ENCODE data around the gene SAA1.
"Not testable (repeated sequence)": the region's sequence is repeated elsewhere in the genome, so short reads cannot be mapped to it uniquely, and the experiment has no call there.

The SAA1 gene

DNA sequence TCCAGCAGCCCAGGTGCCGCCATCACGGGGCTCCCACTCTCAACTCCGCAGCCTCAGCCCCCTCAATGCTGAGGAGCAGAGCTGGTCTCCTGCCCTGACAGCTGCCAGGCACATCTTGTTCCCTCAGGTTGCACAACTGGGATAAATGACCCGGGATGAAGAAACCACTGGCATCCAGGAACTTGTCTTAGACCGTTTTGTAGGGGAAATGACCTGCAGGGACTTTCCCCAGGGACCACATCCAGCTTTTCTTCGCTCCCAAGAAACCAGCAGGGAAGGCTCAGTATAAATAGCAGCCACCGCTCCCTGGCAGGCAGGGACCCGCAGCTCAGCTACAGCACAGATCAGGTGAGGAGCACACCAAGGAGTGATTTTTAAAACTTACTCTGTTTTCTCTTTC lies at the start of gene SAA1:
Gene SAA1, plus strand, starts transcription at position 316 of the 400 bp plus-strand sequence. CDS start 624 bp downstream, outside the sequence.
- DNase-seq = no peak

DNA sequence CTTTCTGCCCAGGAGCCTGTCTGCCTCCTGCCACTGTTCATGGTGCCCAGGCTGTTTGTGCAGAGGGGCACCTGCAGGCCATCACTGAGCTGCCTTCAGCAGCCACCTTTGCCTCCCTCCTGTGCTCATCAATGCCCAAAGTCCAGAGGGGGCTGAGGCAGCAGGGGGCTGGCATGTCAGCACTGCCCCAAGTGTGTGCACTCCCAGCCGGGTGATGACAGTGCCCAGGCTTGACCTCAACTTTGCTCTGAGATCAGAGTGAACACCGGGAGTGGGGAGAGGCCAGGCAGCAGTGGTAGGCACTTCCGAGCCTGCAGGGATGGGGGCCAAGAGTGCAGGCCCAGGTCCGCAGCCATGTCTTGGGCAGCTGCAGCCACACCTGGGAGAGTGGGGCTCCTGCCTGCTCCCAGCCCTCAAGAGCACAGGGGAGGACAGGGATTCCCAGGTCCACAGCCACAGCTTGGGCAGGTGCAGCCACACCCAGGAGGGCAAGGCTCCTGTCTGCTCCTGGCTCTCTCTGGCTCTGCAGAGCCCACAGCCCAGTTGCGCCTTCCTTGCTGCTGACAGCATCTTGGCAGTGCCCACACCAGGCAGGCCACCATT lies 44.7 kb upstream of the SAA1 start:
- no peak for DNase-seq

DNA sequence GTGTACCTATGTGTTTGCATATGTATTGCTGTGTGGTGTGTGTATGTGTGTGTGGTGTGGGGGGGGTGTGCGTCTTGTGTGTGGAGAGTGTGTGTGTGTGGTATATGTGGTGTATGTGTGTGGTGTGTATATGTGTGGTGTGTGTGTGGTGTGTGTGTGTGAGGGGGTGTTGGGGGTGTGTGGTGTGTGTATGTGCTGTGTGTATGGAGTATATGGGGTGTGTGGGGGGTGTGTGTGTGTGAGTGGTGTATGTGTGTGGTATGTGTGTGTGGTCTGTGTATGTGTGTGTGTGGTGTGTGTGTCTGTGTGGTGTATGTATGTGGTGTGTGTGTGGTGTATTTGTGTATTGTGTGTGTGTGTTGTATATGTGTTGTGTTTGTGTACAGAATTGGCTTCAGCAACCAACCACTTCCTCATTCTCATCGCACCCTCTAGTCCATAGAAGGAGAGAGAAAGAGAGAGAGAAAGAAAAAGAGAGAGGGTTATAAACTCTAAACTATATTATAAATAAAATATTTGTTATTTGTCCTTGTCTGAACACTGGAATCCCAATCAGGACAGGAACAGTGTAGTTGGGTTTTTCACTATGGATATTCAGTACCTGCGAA lies 43.1 kb upstream of the SAA1 start:
- DNase-seq = no peak

DNA sequence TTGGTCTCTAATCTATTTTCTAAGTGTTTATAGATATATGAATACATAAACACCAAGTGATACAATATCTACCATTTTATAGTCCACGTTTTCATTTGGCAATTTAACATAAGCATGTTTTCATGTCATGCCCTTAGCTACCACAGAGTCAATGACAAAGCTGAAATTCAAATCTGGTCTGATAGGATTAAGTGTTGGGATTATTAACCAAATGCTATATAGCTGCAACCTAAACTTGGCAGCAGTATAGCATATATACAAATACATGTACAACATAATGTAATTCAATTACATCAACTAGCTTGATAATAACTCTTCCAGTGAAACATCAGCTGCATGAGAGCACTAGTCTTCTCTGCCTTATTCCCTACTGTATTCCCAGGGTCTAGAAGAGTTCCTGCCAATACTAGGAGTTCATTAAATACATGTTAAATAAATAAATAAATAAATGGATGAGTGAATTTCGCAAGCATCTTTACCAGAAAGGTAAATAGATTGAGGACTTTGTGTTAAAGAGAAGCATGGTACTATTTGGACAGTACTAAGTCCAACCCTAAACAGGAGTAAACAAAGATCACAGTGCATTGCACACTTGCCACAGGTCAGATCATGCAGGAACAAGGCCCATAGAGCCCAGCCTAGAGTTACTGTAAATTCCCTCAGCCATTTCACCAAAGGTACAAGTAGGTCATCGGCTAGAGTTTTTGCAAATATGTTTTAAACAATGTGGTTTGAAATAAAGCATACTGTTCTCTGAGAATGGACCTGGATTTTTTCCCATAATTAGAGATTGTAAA lies 42.3 kb upstream of the SAA1 start:
- no peak for DNase-seq

DNA sequence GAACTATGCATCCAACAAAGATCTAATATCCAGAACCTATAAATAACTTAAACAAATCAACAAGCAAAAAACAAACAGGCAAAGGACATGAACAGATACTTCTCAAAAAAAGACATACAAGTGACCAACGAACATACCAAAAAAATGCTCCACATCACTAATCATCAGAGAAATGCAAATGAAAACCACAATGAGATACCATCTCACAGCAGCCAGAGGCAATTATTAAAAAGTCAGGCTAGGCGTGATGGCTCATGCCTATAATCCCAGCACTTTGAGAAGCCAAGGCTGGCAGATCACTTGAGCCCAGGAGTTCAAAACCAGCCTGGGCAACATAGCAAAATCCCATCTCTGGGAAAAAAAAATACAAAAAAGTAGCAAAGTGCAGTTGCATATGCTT lies 40.2 kb upstream of the SAA1 start:
- no peak for DNase-seq

DNA sequence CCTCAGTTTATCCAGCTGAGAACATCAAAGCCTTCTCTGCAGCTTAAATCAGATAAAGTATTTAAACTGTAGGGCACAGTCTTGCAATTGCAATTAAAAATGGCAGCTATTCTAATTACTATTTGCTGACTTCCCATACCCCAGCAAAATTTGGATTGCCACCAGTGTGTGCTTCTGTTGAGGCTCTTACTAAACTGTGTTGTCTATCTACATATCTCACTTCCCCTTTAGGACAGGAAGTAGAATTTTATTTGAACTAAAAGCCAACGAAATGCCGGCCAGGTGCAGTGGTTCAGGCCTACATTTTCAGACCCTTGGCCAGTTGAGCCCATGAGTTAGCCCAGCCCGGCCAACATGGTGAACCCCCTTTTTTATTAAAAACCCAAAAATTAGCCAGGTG lies 36.6 kb upstream of the SAA1 start:
- DNase-seq = no peak

DNA sequence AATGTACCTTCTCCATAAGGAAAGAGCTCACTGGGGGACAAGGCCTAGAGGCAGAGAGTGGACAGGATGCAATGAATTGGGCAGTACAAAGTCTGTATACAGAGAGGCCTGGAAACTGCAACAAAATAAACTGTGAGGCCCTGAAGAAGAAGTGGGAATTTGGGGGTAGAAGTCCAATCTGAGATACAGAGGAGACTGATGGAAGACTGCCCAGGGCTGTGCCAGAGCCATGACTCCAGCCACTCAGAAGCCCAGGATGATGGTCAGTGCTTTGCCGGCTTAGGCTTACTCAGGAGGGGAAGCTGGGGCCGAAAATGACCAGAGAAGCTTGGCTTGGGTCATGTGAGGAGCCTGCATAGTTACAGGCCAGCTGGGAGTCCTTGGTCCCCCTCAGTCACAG lies 35.2 kb upstream of the SAA1 start:
- DNase-seq = no peak

DNA sequence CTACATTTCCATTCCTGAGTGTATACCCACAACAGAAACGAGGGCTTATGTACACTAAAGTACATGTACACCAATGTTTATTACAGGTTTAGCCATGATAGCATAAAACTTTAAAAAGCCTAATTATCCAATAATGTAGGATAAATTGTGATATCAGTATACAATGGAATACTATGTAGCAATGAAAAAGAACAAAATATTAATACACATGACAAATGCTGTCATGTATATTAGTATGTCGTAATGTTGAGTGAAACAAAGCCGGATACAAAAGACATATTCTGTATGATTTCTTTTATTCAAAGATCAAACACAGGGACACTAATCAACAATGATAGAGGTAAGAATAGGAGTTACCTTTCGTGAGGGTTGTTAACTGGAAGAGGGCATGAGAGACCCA lies 32.2 kb upstream of the SAA1 start:
- DNase-seq = no peak

DNA sequence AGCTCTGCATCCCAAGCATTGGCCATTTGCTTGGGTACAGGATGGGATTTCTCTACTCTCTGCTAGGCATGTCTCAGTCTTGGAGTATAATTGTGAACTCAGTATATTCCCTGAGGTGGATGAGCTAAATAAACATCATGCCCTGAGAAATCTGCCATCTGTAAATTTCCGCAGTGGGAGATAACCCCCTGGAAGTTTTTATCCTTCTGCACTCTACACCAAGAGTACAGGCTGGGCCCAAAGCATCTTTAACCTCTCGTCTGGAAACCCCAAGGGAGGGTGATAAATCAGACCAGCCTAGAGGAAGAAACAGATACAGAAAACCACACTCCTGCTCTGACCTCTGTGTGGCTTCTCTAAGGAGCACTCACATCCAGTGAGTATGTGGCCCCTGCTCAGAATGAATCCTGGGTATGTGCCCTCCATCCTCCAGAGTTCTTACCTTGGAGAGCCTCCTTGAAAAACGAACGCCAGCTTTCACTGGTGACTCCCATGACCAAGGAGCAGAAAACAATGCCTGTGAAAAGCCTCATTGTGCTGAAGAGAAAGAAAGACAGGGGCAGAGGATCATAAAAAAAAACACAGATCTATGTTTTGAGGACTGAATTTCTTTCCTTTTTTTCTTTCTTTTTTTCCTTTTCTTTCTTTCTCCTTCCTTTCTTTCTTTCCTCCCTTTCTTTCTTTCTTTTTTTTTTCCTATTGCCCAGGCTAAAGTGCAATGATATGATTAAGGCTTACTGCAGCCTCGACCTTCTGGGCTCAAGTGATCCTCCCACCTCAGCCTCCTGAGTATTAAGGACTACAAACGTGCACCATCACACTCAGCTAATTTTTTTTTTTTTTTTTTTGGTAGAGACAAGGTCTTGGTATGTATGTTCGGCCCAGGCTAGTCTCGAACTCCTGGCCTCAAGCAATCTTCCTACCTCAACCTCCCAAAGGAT lies 30.4 kb upstream of the SAA1 start:
- DNase-seq = no peak

DNA sequence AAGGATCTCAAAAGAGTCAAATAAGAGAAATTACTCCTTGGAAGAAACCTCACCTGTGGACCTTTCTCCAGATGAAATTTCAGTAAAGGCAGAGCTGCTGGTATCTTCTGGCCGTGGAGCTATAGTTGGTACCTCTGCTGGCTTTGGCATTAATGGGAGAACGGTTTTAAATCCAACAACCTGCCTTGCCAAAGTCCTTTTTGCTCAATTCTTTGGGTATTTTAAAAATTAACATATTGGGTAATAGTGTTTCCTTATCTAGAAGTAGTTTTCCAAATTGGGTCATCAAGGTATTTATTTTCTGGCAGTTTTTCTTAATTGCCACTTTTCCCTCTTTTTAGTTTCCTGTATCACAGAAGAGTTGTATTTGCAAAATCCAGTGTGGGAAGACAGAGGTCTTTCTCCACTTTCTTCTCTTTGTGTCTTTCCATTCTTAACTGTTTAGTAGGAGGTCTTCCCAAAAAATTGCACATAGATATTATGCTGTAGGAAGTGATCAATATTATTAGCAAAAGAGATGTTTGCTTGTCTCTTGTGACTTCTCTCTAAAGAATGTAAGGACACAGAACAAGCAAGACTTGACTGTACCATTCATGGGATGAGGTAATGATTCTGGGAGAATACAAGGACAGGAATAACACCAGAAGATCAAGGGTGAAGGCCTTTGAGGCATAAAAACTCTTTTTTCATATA lies 29.3 kb upstream of the SAA1 start, which contains the start of gene SAA4:
Gene SAA4, minus strand, starts transcription at position 139 of the 693 bp plus-strand sequence. CDS start 876 bp downstream, outside the sequence.
- DNase-seq = no peak

DNA sequence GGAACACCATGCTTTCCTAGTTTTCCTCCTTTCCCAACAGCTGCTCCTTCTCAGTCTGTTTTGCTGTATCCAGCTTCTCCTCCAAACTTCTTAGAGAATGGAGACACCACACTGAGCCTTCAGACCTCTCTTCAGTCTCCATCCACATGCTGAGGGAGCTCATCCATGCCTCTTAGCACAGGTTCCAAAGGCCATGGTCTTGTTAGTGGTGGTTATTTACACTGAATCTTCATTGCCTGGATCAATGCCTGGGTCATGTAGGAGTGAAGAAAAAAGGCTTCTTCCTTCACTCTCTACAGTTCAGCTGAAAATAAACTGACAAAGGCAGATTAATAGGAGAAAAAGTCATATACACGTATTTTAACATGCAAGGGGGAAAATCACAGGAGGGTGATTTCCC lies 26.4 kb upstream of the SAA1 start:
- DNase-seq = no peak

DNA sequence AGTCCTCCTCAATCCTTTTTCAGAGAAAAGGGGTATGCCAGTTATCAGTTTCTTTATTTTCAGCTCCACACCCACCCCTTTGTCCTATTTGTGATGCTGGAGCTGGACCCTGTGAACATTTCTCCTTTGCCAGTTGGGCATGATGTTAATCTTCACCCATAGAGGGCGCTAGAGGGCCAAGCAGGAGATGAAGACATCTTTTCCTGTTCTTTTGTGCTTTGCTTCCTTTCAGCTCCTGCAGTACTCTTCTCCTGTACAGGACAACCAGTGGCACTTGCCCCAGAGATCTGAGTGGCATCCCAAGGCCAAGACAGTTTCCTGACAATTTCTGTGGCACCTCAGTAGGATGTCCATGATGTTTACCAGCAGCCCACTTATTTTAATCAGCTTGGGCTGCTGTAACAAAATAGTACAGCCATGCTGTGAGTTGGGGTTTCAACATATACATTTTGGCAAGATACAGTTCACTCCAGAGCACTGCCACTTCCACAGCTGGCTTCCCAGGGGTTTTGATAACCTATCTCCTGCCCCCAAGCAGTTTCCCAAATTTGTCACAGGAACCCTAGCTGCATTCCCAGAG lies 22.2 kb upstream of the SAA1 start:
- peak; percentile 60 to 70 for DNase-seq

DNA sequence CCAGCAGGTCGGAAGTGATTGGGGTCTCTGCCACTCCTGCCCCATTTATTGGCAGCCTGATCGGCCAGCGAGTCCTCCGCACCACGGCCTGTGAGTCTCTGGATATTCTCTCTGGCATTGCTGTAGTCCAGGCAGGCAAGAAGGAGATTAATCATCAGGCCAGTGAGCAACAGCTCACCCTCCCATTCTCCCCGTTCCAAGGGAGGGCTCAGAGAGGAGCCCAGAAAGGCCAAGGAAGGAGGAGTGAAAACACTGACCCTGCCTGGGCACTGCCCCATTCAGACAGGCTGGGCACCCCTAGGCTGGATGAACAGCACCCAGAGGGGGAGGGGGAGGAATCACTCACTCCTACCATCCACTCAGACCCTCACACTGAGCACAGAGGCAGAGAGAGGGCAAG lies 20.7 kb upstream of the SAA1 start:
- DNase-seq = no peak

DNA sequence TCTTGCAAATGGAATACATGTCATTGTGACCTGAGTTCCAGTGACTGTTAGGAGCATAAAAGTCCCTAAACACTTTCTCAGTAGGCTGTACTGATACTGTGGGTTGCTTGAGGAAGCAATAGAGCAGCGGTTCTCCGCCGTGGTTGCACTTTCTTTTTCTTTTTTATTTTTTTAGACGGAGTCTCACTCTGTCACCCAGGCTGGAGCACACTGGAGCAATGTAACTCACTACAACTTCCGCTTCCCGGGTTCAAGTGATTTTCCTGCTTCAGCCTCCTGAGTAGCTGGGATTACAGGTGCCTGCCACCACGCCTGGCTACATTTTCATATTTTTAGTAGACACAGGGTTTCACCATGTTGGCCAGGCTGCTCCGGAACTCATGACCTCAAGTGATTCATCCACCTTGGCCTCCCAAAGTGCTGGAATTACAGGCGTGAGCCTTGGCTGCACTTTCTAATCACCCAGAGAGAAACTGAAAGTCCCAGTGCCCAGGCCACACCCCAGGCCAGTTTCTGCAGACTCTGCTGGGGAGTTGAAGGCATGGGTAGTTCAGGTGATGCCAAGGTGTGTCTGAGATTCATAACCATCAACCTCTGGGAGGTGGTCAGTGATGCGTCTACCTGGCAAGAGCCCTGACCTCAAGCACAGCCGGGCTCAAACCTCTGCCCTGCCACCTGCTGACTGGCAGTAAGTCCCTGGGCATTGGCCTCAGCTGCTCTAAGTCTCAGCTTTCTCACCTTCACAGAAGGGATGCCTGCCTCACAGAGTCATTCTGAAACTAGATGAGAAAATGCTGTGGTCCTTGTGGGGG lies 19.5 kb upstream of the SAA1 start:
- DNase-seq = peak; percentile 28 to 36

DNA sequence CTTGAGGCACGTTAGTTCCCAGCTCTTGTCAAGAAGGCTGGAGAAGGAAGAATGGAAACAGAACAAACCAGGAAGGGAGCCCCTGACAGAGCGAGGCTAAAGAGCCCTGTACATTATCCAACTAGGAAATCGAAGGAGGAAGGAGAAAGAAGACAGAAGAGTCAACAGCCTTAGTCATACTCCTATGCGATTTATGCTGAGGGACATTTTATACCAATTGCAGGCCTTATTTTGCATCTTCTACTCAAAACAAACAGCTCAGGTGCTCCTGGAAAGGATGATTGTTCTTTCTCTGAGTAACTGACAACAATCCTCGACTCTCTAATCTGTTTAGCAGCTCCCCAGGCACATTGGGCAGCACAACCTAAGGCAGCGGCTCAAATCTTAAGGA lies 18.9 kb upstream of the SAA1 start:
- DNase-seq = not testable (repeated sequence)

DNA sequence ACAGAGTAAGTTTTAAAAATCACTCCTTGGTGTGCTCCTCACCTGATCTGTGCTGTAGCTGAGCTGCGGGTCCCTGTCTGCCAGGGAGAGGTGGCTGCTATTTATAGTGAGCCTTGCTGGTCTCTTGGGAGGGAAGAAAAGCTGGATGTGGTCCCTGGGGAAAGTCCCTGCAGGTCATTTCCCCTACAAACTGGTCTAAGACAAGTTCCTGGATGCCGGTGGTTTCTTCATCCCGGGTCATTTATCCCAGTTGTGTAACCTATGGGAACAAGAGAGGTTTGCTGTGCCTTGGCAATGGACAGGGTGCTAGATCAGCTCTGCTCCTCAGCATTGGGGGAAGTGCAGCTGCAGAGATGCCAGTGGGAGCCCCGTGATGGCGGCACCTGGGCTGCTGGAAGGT lies 17.5 kb upstream of the SAA1 start, which contains the start of gene SAA2:
Gene SAA2, minus strand, starts transcription at position 108 of the 400 bp plus-strand sequence. CDS start 657 bp downstream, outside the sequence.
- no peak for DNase-seq

DNA sequence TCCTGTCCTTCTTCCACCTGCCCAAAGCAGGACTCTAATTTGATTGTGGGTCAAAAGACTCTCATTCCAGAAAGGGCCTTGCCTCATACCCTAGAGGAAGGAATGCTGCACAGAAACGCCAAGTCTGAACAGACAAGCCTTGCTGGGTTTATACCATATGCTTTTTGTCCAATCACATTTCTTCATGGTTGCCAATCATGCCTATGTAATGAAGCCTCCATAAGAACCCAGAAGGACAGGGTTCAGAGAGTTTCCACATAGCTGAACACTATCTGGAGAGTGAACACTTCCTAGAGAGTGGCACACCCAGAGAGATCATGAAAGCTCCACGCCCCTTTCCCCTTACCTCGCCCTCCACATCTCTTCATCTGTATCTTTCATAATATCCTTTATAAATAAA lies 12.8 kb upstream of the SAA1 start:
- no peak for DNase-seq

DNA sequence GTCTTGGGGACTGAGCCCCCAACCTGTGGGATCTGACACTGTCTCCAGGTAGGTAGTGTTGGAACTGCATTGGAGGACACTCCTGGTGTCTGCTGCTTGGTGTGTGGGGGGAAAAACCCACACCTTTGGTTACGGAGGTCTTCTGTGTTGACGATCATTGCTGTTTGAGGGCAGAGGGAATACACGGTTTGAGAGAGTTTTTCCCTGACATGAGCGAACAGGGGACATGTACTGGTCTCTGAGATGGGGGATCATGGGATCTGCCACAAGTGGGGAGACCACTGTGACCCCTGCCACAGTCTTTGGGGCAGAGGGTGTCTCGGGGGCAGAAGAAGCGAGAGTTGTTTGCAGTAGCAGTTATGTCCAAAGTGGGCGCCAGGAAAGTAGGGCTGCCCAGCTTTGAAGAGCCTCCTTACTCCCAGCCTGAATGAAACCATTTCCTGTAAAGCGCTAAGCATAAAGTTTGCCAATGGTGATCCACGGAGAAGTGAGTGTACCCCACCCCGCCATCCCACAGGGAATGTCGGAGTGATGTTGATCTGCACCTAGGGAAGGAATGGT lies 12.2 kb upstream of the SAA1 start:
- no peak for DNase-seq

DNA sequence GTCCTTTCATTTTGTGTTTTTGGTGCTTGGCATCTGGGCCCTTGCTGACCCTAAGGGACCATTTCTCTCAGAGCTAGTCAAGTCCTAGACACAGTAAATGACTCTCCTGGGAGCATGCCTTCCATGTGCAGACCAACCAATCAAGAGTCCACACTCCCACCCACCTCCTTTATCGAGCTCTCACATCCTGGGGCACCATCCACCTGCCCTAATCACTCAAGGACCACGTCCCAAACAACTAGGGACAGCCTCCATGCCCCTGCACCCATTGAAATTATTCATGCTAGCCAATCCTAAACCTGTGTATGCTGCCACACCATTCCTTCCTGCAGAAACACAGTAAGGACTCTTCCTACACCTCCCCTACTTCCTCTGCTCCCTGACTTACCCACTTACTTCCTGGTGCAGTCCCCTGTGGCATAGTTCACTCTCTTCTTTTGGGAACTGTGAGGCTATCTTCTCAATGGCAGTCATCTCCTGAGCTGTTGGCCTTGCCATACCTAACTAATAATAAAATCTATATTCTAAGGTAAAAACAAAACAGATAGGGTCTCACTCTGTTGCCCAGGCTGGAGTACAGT lies 11.2 kb upstream of the SAA1 start:
- no peak for DNase-seq

DNA sequence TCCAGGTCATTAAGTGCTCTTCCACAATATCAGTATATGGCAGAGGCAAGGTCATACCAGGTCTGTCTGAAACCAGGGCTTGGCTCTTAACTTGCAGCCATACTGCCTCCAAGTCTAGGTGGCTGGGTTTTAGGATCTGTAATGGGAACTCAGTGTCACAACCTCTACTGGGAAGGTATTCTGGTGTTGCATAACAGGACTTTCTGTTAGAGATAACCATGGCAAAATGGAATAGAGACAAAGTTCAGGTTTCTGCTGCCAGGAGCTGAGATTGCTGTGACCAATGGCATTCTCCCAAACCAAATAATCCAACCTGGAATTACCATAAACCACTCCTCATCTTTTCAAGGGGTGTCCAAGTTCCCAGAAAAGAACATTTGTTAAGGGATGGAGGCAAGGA lies 6.8 kb upstream of the SAA1 start:
- DNase-seq = no peak

All from activated CD4-positive, alpha-beta T cell treated with anti-CD3 and anti-CD28 coated beads, Interleukin-2, amount 50 U/mL, for 48 hours (primary cell).